ENCODE results near the gene MCC. TPM values are rescaled to one million over a fixed set of nuclear protein-coding genes. Genes with fewer than 3 reads are reported as not detected.
A peak's percentile ranks its signal among the peaks of the same experiment; 100 is the strongest.

The MCC gene
- total RNA-seq, 1 donor from 2014 or later: 26.9 TPM

DNA sequence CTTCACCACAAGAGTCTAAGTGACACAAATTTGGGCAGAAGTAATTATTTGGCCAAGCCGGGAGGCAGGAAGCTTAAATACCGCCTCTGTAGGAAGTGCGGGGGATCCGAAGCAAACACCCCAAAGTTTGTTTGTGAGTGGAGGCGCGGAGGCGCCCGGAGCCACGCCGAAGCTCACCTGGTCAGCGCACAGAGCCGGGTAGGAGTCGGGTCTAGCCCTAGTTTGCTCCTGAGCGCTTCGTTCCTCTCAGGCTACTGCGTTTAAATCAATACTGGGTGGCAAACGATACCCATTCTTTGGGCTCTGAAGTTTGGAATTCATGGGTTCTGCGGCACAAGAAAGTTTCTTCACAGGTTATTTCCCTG is 855 bp downstream of the MCC start:
- peaks cover 3% of the 10 kb centered on the region for H3K79me2 ChIP-seq (ENCODE audit: insufficient read depth, low read length)
- H3K27me3 Mint-ChIP-seq (ENCODE audit: low read depth, unreplicated experiment): peaks cover 5% of the 10 kb centered on the region
- peak overlapping the region; percentile 77 for H3K4me3 ChIP-seq (ENCODE audit: insufficient read depth, low read depth, low read length)
- H3K27ac Mint-ChIP-seq (ENCODE audit: unreplicated experiment): peak overlapping the region; percentile 16
- no peaks in the 10 kb centered on the region for H3K27me3 ChIP-seq (ENCODE audit: insufficient read depth, low read length)
- FAIRE-seq: no peak
- peaks cover 21% of the 10 kb centered on the region for H3K4me1 ChIP-seq (ENCODE audit: insufficient read depth, low read length)
- no peaks in the 10 kb centered on the region for H3K36me3 ChIP-seq (ENCODE audit: insufficient read depth, low read length)
- H3K4me1 Mint-ChIP-seq (ENCODE audit: low read depth, unreplicated experiment): peaks cover 23% of the 10 kb centered on the region
- H3K4me3 Mint-ChIP-seq (ENCODE audit: unreplicated experiment): peak overlapping the region; percentile 94
- peak overlapping the region; percentile 82 for H3K9ac ChIP-seq (ENCODE audit: low read length)
- H3K4me2 ChIP-seq (ENCODE audit: low read length): peak overlapping the region; percentile 95
- H3K36me3 Mint-ChIP-seq (ENCODE audit: low read depth, unreplicated experiment): peaks cover 11% of the 10 kb centered on the region
- H2AFZ ChIP-seq (ENCODE audit: low read depth, low read length): peak overlapping the region; percentile 89
- DNase-seq (ENCODE audit: low read depth): peak; percentile 6
- H3K9me3 ChIP-seq (ENCODE audit: insufficient read depth, low read depth, low read length): peaks cover 7% of the 10 kb centered on the region
- peaks cover 21% of the 10 kb centered on the region for H3K9me3 Mint-ChIP-seq (ENCODE audit: unreplicated experiment)
- peaks cover 8% of the 10 kb centered on the region for H4K20me1 ChIP-seq (ENCODE audit: insufficient read depth, low read length)
- H3K27ac ChIP-seq (ENCODE audit: low read depth, low read length): no peak overlapping the region
- TF ChIP-seq EZH2 (IDR thresholded peaks at IDR 0.05; ENCODE audit: insufficient read depth, low read length): no peak
- TF ChIP-seq, protein P1, sequence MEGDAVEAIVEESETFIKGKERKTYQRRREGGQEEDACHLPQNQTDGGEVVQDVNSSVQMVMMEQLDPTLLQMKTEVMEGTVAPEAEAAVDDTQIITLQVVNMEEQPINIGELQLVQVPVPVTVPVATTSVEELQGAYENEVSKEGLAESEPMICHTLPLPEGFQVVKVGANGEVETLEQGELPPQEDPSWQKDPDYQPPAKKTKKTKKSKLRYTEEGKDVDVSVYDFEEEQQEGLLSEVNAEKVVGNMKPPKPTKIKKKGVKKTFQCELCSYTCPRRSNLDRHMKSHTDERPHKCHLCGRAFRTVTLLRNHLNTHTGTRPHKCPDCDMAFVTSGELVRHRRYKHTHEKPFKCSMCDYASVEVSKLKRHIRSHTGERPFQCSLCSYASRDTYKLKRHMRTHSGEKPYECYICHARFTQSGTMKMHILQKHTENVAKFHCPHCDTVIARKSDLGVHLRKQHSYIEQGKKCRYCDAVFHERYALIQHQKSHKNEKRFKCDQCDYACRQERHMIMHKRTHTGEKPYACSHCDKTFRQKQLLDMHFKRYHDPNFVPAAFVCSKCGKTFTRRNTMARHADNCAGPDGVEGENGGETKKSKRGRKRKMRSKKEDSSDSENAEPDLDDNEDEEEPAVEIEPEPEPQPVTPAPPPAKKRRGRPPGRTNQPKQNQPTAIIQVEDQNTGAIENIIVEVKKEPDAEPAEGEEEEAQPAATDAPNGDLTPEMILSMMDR (IDR thresholded peaks at IDR 0.05; ENCODE audit: insufficient read depth, low read depth, low read length): no peak

DNA sequence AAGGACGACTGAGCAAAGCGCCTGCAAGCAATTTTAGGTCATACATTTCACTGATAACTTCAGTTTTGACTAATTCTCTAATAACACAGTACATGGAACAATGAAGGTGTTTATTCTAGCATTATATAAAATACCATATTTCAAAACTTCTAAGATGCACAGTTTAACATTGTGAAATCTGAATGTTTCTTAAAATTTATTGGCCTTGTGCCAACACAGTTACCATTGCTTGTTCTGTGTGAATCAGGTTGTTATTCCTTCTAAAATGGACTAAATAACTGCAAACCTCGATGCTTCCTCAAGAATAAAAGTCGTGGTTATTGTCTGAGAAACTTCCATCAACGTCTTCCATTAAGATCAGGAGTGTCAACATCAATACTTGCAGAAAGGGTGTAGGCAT is 8.0 kb downstream of the MCC start:
- no peak overlapping the region for H3K27ac ChIP-seq (ENCODE audit: low read depth, low read length)
- peaks cover 6% of the 10 kb centered on the region for H4K20me1 ChIP-seq (ENCODE audit: insufficient read depth, low read length)
- H3K27me3 ChIP-seq (ENCODE audit: insufficient read depth, low read length): no peaks in the 10 kb centered on the region
- peaks cover under 1% of the 10 kb centered on the region for H3K79me2 ChIP-seq (ENCODE audit: insufficient read depth, low read length)
- no peaks in the 10 kb centered on the region for H3K27me3 Mint-ChIP-seq (ENCODE audit: low read depth, unreplicated experiment)
- no peak overlapping the region for H3K27ac Mint-ChIP-seq (ENCODE audit: unreplicated experiment)
- no peaks in the 10 kb centered on the region for H3K9me3 ChIP-seq (ENCODE audit: insufficient read depth, low read depth, low read length)
- DNase-seq (ENCODE audit: low read depth) (no peak), FAIRE-seq (no peak)
- H3K4me2 ChIP-seq (ENCODE audit: low read length): no peak overlapping the region
- no peak overlapping the region for H3K4me3 Mint-ChIP-seq (ENCODE audit: unreplicated experiment)
- no peak for TF ChIP-seq EZH2 (IDR thresholded peaks at IDR 0.05; ENCODE audit: insufficient read depth, low read length)
- TF ChIP-seq, protein P1 (IDR thresholded peaks at IDR 0.05; ENCODE audit: insufficient read depth, low read depth, low read length): no peak
- no peaks in the 10 kb centered on the region for H3K36me3 Mint-ChIP-seq (ENCODE audit: low read depth, unreplicated experiment)
- no peaks in the 10 kb centered on the region for H3K9me3 Mint-ChIP-seq (ENCODE audit: unreplicated experiment)
- H3K4me1 ChIP-seq (ENCODE audit: insufficient read depth, low read length): no peaks in the 10 kb centered on the region
- H3K4me3 ChIP-seq (ENCODE audit: insufficient read depth, low read depth, low read length): no peak overlapping the region
- H3K9ac ChIP-seq (ENCODE audit: low read length): no peak overlapping the region
- no peaks in the 10 kb centered on the region for H3K36me3 ChIP-seq (ENCODE audit: insufficient read depth, low read length)
- H2AFZ ChIP-seq (ENCODE audit: low read depth, low read length): no peak overlapping the region
- H3K4me1 Mint-ChIP-seq (ENCODE audit: low read depth, unreplicated experiment): no peaks in the 10 kb centered on the region

DNA sequence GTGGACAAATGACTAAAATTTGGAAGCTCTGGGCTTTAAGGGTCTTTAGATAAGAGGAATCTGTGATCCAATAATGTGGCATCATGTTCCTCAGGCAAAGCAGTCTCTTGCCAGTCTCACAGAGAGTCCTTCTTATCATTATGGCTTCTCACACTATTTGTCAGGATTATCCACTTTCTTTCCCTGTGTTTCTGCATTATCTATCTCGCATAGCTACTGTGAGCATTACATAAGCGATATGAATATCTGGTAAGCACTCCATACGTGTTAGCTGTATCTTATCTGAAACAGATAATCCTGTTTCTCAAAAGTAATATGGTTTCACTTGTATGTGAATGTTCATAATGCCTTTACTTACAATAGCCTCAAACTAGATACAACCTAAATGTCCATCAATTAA is 9.6 kb downstream of the MCC start:
- peaks cover 6% of the 10 kb centered on the region for H3K4me1 Mint-ChIP-seq (ENCODE audit: low read depth, unreplicated experiment)
- no peaks in the 10 kb centered on the region for H3K27me3 Mint-ChIP-seq (ENCODE audit: low read depth, unreplicated experiment)
- DNase-seq (ENCODE audit: low read depth) (no peak), FAIRE-seq (no peak)
- no peaks in the 10 kb centered on the region for H3K36me3 ChIP-seq (ENCODE audit: insufficient read depth, low read length)
- H3K9me3 Mint-ChIP-seq (ENCODE audit: unreplicated experiment): no peaks in the 10 kb centered on the region
- H3K4me2 ChIP-seq (ENCODE audit: low read length): no peak overlapping the region
- H3K27me3 ChIP-seq (ENCODE audit: insufficient read depth, low read length): no peaks in the 10 kb centered on the region
- no peaks in the 10 kb centered on the region for H3K9me3 ChIP-seq (ENCODE audit: insufficient read depth, low read depth, low read length)
- TF ChIP-seq, protein P1 (IDR thresholded peaks at IDR 0.05; ENCODE audit: insufficient read depth, low read depth, low read length): no peak
- no peak for TF ChIP-seq EZH2 (IDR thresholded peaks at IDR 0.05; ENCODE audit: insufficient read depth, low read length)
- H3K79me2 ChIP-seq (ENCODE audit: insufficient read depth, low read length): no peaks in the 10 kb centered on the region
- no peak overlapping the region for H3K9ac ChIP-seq (ENCODE audit: low read length)
- H3K4me3 Mint-ChIP-seq (ENCODE audit: unreplicated experiment): no peak overlapping the region
- H3K27ac Mint-ChIP-seq (ENCODE audit: unreplicated experiment): no peak overlapping the region
- no peak overlapping the region for H3K27ac ChIP-seq (ENCODE audit: low read depth, low read length)
- H4K20me1 ChIP-seq (ENCODE audit: insufficient read depth, low read length): peaks cover 9% of the 10 kb centered on the region
- H3K4me3 ChIP-seq (ENCODE audit: insufficient read depth, low read depth, low read length): no peak overlapping the region
- H2AFZ ChIP-seq (ENCODE audit: low read depth, low read length): no peak overlapping the region
- no peaks in the 10 kb centered on the region for H3K36me3 Mint-ChIP-seq (ENCODE audit: low read depth, unreplicated experiment)
- no peaks in the 10 kb centered on the region for H3K4me1 ChIP-seq (ENCODE audit: insufficient read depth, low read length)
